ENCODE measurements around the gene CDC42BPB. TPM values are rescaled to one million over a fixed set of nuclear protein-coding genes. Genes with fewer than 3 reads are reported as not detected.

CDC42BPB gene
- total and polyA plus RNA-seq, 12 donors, result 41.1 to 108 (median 77.4) TPM

DNA sequence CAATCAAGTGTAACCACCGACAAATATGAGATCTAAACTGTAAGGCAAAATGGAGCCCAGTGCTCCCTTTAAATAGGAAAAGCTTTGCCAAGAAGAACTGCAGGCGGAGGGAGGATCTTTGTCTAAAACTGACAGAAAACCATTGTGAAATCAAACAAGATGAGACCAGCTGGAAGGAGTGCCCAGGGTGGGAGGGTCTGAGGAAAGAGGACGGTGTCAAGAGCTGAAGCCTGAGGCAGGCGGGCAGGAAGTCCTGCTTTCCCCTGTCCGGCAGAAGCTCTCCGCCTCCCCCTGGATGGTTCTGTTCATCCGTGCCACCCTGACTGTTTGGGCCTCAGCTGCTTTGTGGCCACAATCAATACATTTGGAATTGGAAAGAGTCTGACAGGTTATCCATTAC is 37.5 kb downstream of the CDC42BPB start:
- no peak for TF ChIP-seq POLR2A (IDR thresholded peaks at IDR 0.05)
- TF ChIP-seq, protein P1, sequence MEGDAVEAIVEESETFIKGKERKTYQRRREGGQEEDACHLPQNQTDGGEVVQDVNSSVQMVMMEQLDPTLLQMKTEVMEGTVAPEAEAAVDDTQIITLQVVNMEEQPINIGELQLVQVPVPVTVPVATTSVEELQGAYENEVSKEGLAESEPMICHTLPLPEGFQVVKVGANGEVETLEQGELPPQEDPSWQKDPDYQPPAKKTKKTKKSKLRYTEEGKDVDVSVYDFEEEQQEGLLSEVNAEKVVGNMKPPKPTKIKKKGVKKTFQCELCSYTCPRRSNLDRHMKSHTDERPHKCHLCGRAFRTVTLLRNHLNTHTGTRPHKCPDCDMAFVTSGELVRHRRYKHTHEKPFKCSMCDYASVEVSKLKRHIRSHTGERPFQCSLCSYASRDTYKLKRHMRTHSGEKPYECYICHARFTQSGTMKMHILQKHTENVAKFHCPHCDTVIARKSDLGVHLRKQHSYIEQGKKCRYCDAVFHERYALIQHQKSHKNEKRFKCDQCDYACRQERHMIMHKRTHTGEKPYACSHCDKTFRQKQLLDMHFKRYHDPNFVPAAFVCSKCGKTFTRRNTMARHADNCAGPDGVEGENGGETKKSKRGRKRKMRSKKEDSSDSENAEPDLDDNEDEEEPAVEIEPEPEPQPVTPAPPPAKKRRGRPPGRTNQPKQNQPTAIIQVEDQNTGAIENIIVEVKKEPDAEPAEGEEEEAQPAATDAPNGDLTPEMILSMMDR (IDR thresholded peaks at IDR 0.05), result no peak
- DNase-seq, result peak in 4 of 7 donors; percentile 43 to 56 (median 47)
- no peaks in the 10 kb centered on the region for H3K27me3 ChIP-seq
- H3K4me1 ChIP-seq (replicated peaks in 1 of 2), result peaks cover 6 to 68% of the 10 kb centered on the region in 2 donors
- H3K9me3 ChIP-seq (replicated peaks in 1 of 3), result no peaks in the 10 kb centered on the region
- intact Hi-C loops (cut with DNase I), result no loop called here
- WGBS, 4 donors, result 50 to 62% (median 57%) methylated on average over 7 of the region's 7 CpGs
- H3K4me3 ChIP-seq, result no peak overlapping the region
- H3K36me3 ChIP-seq (replicated peaks in 1 of 2), result no peaks in the 10 kb centered on the region
- peak overlapping the region in 2 of 5 donors; percentile 36 to 85 for H3K27ac ChIP-seq

- Histone ChIP-seq H3K27ac (peak overlapping the region in 1 of 5 donors; percentile 61), H3K9me3 (replicated peaks in 1 of 3) (no peaks in the 10 kb centered on the region), H3K36me3 (replicated peaks in 1 of 2) (no peaks in the 10 kb centered on the region), H3K27me3 (no peaks in the 10 kb centered on the region), H3K4me1 (replicated peaks in 1 of 2) (peaks cover 6 to 68% of the 10 kb centered on the region in 2 donors), H3K4me3 (no peak overlapping the region)
- intact Hi-C loops (cut with DNase I), result no loop called here
- DNase-seq, result no peak
- no peak for TF ChIP-seq POLR2A (IDR thresholded peaks at IDR 0.05)
- TF ChIP-seq, protein P1 (IDR thresholded peaks at IDR 0.05), result no peak
- WGBS, 4 donors, result 95 to 96% (median 95%) methylated on average over 7 to 11 of the region's 11 CpGs
Measured at GRCh38 chr14:103019236-103019635, 38.1 kb downstream of the CDC42BPB start.

DNA sequence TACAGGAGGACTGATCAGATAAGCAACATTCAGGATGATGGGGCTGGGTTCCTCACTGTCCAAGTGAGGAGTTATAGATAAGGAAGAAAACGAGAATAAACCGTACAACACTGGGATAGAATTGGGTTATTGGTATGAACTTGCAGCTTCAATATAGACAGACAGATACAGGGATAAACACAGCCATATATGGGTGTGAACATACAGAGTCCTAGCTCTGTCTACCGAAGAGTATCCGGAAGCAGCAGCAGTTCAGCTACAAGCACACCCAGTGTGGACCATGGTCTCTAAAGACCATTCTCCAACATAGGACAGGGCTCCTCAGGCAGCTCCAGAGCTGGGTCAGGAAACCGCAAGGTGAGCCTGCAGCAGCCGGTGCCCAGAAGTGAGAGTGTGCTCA is 40.8 kb downstream of the CDC42BPB start:
- DNase-seq, result no peak
- 86 to 94% (median 91%) methylated on average over 6 of the region's 6 CpGs for WGBS, 4 donors
- H3K36me3 ChIP-seq (replicated peaks in 1 of 2), result no peaks in the 10 kb centered on the region
- intact Hi-C loops (cut with DNase I), result no loop called here
- H3K27me3 ChIP-seq, result no peaks in the 10 kb centered on the region
- H3K9me3 ChIP-seq (replicated peaks in 1 of 3), result no peaks in the 10 kb centered on the region
- no peak overlapping the region for H3K4me3 ChIP-seq
- H3K4me1 ChIP-seq (replicated peaks in 1 of 2), result peaks cover 6 to 47% of the 10 kb centered on the region in 2 donors
- no peak overlapping the region for H3K27ac ChIP-seq
- TF ChIP-seq POLR2A (IDR thresholded peaks at IDR 0.05), result no peak
- TF ChIP-seq, protein P1 (IDR thresholded peaks at IDR 0.05), result no peak

- peak in 6 of 7 donors; percentile 50 to 72 (median 65) for DNase-seq
- WGBS, 4 donors, result 29 to 57% (median 50%) methylated on average over 2 to 9 of the region's 9 CpGs
- H3K27ac ChIP-seq, result no peak overlapping the region
- no peak overlapping the region for H3K4me3 ChIP-seq
- H3K36me3 ChIP-seq (replicated peaks in 1 of 2), result peaks cover 0 to 2% of the 10 kb centered on the region in 2 donors
- no peaks in the 10 kb centered on the region for H3K27me3 ChIP-seq
- no peak for TF ChIP-seq POLR2A (IDR thresholded peaks at IDR 0.05)
- TF ChIP-seq, protein P1 (IDR thresholded peaks at IDR 0.05), result no peak
- H3K4me1 ChIP-seq (replicated peaks in 1 of 2), result peaks cover 6 to 50% of the 10 kb centered on the region in 2 donors
- H3K9me3 ChIP-seq (replicated peaks in 1 of 3), result no peaks in the 10 kb centered on the region
- intact Hi-C loops (cut with DNase I), result no loop called here
Measured at GRCh38 chr14:103016071-103016470, 41.3 kb downstream of the CDC42BPB start.
